Hepatocyte (in vitro differentiated cells): ENCODE measurements around the gene MARK1.

Experiments used
- CTCF ChIP-seq: fragments of 200-600 bp; sonication (generic); IDR thresholded peaks from 2 replicates; pipeline ENCODE4 v1.5.1; 2016; ENCODE audit warnings: antibody characterized with exemption, mild to moderate bottlenecking; ENCODE audit not compliant: poor library complexity
- EZH2 ChIP-seq: fragments of 200-600 bp; sonication (generic); IDR thresholded peaks from 2 replicates; pipeline ENCODE4 v1.6.1; 2016; ENCODE audit warnings: antibody characterized with exemption, mild to moderate bottlenecking, borderline replicate concordance
- EZH2phosphoT487 ChIP-seq: fragments of 200-600 bp; sonication (generic); IDR thresholded peaks from one replicate; pipeline ENCODE4 v1.6.1; 2018; ENCODE audit warnings: antibody characterized with exemption, mild to moderate bottlenecking, low read depth, moderate library complexity; ENCODE audit not compliant: unreplicated experiment, severe bottlenecking

- TF ChIP-seq EZH2 = no peak
- TF ChIP-seq CTCF = no peak
- no peak for TF ChIP-seq EZH2phosphoT487
Measured at GRCh38 chr1:220710333-220710732, 182.4 kb downstream of the MARK1 start.
